ENCODE data around the gene KRTAP1-3.
"Not testable (repeated sequence)": the region's sequence is repeated elsewhere in the genome, so short reads cannot be mapped to it uniquely, and the experiment has no call there.

Gene KRTAP1-3

GRCh38 chr17:41058741-41059140 lies 24.1 kb upstream of the KRTAP1-3 start:
- TF ChIP-seq, protein P1, sequence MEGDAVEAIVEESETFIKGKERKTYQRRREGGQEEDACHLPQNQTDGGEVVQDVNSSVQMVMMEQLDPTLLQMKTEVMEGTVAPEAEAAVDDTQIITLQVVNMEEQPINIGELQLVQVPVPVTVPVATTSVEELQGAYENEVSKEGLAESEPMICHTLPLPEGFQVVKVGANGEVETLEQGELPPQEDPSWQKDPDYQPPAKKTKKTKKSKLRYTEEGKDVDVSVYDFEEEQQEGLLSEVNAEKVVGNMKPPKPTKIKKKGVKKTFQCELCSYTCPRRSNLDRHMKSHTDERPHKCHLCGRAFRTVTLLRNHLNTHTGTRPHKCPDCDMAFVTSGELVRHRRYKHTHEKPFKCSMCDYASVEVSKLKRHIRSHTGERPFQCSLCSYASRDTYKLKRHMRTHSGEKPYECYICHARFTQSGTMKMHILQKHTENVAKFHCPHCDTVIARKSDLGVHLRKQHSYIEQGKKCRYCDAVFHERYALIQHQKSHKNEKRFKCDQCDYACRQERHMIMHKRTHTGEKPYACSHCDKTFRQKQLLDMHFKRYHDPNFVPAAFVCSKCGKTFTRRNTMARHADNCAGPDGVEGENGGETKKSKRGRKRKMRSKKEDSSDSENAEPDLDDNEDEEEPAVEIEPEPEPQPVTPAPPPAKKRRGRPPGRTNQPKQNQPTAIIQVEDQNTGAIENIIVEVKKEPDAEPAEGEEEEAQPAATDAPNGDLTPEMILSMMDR (IDR thresholded peaks at IDR 0.05; ENCODE audit: borderline replicate concordance, insufficient read depth, low read depth, low read length), result no peak
- no peak overlapping the region for H3K4me3 ChIP-seq (ENCODE audit: low read depth, low read length)

GRCh38 chr17:41057547-41057946 lies 22.9 kb upstream of the KRTAP1-3 start:
- no peak overlapping the region for H3K4me3 ChIP-seq (ENCODE audit: low read depth, low read length)
- TF ChIP-seq, protein P1 (IDR thresholded peaks at IDR 0.05; ENCODE audit: borderline replicate concordance, insufficient read depth, low read depth, low read length), result no peak

- H3K4me3 ChIP-seq (ENCODE audit: low read depth, low read length), result not testable (repeated sequence)
Observed at GRCh38 chr17:41055130-41055529, 20.5 kb upstream of the KRTAP1-3 start, which contains the start of gene KRTAP2-2. Gene KRTAP2-2, minus strand, starts transcription at chr17:41055230. Its CDS starts 19 bp downstream, at chr17:41055211.

GRCh38 chr17:41054556-41054955 lies 19.9 kb upstream of the KRTAP1-3 start:
- not testable (repeated sequence) for H3K4me3 ChIP-seq (ENCODE audit: low read depth, low read length)

GRCh38 chr17:41054025-41054424 lies 19.4 kb upstream of the KRTAP1-3 start:
- TF ChIP-seq, protein P1 (IDR thresholded peaks at IDR 0.05; ENCODE audit: borderline replicate concordance, insufficient read depth, low read depth, low read length), result no peak
- H3K4me3 ChIP-seq (ENCODE audit: low read depth, low read length), result no peak overlapping the region

DNA sequence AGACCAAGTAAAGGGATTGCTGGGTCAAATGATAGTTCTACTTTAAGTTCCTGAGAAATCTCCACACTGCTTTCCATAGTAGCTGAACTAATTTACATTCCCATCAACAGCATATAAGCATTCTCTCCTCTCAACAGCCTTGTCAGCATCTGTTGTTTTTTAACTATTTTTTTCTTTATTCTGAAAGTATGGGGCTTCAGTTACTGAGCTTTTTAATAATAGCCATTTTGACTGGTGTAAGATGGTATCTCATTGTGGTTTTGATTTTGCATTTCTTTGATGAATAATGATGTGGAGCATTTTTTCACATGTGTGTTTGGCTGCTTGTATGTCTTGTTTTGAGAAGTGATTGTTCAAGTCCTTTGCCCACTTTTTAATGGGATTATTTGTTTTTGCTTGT lies 17.9 kb upstream of the KRTAP1-3 start:
- TF ChIP-seq, protein P1 (IDR thresholded peaks at IDR 0.05; ENCODE audit: borderline replicate concordance, insufficient read depth, low read depth, low read length), result no peak
- no peak overlapping the region for H3K4me3 ChIP-seq (ENCODE audit: low read depth, low read length)

DNA sequence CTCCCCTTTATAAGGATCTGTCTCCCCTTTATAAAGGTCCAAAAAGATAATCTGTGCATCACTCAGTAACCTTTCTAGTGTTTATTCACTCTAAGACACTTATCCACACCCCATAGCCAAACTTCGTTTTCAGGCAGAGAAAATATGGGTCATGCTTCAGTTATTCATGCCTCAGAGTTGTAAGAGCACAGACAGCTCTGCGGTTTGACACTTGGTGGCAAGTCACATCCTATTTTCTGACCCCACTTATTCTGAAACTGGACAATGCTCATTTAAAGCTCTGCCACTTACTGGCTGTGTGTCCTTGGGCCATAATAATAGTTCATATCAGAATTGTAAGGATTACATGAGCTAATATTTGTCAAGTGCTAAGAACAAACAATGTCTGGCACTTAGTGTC lies 14.4 kb upstream of the KRTAP1-3 start:
- TF ChIP-seq, protein P1 (IDR thresholded peaks at IDR 0.05; ENCODE audit: borderline replicate concordance, insufficient read depth, low read depth, low read length), result no peak
- H3K4me3 ChIP-seq (ENCODE audit: low read depth, low read length), result no peak overlapping the region

GRCh38 chr17:41048441-41048840 lies 13.8 kb upstream of the KRTAP1-3 start:
- TF ChIP-seq, protein P1 (IDR thresholded peaks at IDR 0.05; ENCODE audit: borderline replicate concordance, insufficient read depth, low read depth, low read length), result no peak
- H3K4me3 ChIP-seq (ENCODE audit: low read depth, low read length), result no peak overlapping the region

- H3K4me3 ChIP-seq (ENCODE audit: low read depth, low read length), result not testable (repeated sequence)
Observed at GRCh38 chr17:41046735-41047465, 12.2 kb upstream of the KRTAP1-3 start, which contains the start of gene KRTAP2-1. Gene KRTAP2-1, minus strand, starts transcription at chr17:41047316. Its CDS starts 49 bp downstream, at chr17:41047267.
